Skeletal muscle satellite cell (primary cell): ENCODE results near the gene ZSCAN1. TPM values are rescaled to one million over a fixed set of nuclear protein-coding genes. Genes with fewer than 3 reads are reported as not detected.
"Not testable (repeated sequence)": the region's sequence is repeated elsewhere in the genome, so short reads cannot be mapped to it uniquely, and the experiment has no call there.

Experiments used
- H3K27me3 ChIP-seq: 2 replicates; pipeline ENCODE4 v1.7.0; 2013; ENCODE audit warnings: low read length; ENCODE audit not compliant: control insufficient read depth, insufficient read depth
- H3K36me3 ChIP-seq: 2 replicates; pipeline ENCODE4 v1.7.0; 2013; ENCODE audit warnings: mild to moderate bottlenecking, control low read depth, low read length; ENCODE audit not compliant: insufficient read depth
- H3K4me1 ChIP-seq: 2 replicates; pipeline ENCODE4 v1.7.0; 2013; ENCODE audit warnings: low read length; ENCODE audit not compliant: control insufficient read depth, insufficient read depth
- H3K4me2 ChIP-seq: 2 replicates; pipeline ENCODE4 v1.7.0; 2013; ENCODE audit warnings: mild to moderate bottlenecking, low read length
- H3K4me3 ChIP-seq: 2 replicates; pipeline ENCODE4 v1.7.0; 2013; ENCODE audit warnings: low read length
- H3K9ac ChIP-seq: 2 replicates; pipeline ENCODE4 v1.7.0; 2013; ENCODE audit warnings: mild to moderate bottlenecking, low read depth, low read length, moderate library complexity
- H3K9me3 ChIP-seq: replicated peaks from 2 replicates; pipeline ENCODE4 v1.7.0; 2013; ENCODE audit warnings: mild to moderate bottlenecking, control low read depth, low read length
- total RNA-seq: library from RNA; depleted of rRNA; stranded (reverse); fragments of >200 nt; gene quantifications from 2 replicates; pipeline ENCODE4 v1.2.3, GENCODE V29; 2012; rRNA removed

ZSCAN1 gene, protein sequence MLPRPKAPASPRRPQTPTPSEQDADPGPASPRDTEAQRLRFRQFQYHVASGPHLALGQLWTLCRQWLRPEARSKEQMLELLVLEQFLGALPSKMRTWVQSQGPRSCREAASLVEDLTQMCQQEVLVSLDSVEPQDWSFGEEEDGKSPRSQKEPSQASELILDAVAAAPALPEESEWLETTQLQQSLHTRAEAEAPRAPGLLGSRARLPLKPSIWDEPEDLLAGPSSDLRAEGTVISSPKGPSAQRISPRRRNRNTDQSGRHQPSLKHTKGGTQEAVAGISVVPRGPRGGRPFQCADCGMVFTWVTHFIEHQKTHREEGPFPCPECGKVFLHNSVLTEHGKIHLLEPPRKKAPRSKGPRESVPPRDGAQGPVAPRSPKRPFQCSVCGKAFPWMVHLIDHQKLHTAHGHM
- not detected in 2 replicates for total RNA-seq

DNA sequence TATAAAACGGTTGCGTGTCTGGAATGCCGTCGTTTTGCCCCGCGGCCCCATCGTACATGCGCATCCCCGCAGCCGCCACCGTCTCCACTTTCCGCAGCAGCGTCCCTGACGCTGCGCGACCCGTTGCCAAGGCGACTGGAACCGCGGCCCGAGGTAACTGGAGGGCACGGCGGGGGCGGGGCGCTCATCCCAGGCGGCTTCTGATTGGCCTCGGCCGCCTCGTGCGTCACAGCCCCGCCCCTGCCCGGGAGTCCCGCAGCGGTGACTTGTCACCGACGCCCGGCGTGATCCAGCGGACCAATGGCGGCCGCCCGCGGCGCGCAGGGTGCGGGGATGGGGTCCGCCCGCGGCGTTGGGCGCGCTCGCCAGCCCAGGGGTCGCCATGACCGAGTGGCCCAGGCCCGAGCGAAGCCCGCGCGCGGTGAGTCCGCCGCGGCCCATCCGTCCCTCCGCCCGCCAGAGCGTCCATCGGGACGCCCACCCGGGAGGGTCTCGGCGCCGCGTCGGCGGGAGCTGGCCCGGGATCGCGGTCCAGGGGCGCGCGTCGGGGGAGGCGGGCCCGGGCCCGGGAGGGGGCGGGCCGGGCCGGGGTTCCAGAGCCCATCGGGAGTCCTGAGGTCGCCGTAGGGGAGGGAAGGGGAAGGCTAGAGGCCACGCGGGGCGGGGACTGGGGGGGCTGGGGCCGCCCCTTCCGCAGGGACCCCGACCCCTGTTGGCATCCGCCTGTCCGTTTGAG is at the start of gene ZSCAN1:
Gene ZSCAN1 (plus strand): TSS at position 285 of the 736 bp plus-strand sequence. CDS start 3,812 bp downstream, outside the sequence.
- Histone ChIP-seq H3K4me3 (peak within 1 kb of the TSS; percentile 55), H3K4me2 (peak within 1 kb of the TSS; percentile 54), H3K4me1 (no peaks in the 10 kb centered on the region), H3K36me3 (no peaks in the 10 kb centered on the region), H3K27me3 (no peaks in the 10 kb centered on the region), H3K9ac (no peak within 1 kb of the TSS), H3K9me3 (peaks cover 2% of the 10 kb centered on the region)

DNA sequence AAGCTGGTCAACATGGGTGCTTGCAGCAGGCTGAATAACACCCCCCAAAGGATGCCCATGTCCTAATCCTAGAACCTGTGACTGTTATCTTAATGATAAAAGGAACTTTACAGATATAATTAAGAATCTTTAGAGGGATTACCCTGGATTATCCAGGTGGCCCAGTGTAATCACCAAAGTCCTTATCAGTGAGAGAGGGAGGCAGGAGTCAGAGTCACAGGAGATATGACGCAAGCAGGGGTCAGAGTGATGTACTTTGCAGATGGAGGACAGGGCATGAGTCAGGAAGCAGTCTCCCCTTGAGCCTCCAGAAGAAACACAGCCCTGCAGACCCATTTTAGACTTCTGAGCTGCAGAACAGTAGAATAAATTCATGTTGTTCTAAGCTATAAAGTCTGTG is 41.0 kb upstream of the ZSCAN1 start:
- no peak overlapping the region for H3K4me3 ChIP-seq
- no peak overlapping the region for H3K9ac ChIP-seq
- H3K4me2 ChIP-seq = no peak overlapping the region
- peaks cover 46% of the 10 kb centered on the region for H3K9me3 ChIP-seq
- peaks cover 68% of the 10 kb centered on the region for H3K36me3 ChIP-seq
- no peaks in the 10 kb centered on the region for H3K27me3 ChIP-seq
- H3K4me1 ChIP-seq = no peaks in the 10 kb centered on the region

DNA sequence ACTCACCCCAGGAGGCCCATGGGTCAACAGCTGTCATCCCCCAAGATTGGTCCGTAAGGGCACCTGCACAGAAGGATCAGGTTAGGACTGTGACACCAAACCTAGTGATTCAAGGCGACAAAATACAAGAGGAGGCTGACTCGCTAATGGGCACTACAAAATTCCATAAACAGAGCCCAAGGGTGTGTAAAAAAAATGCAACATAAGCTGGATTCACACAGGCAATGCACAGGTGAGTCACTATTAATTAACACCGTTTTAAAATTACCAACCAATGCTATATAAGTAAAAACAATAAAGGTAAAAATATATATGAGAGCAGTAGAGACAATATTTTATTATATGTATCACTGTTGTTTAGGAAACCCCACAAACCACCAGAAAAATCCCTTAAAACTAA is 33.1 kb upstream of the ZSCAN1 start:
- Histone ChIP-seq H3K36me3 (peaks cover 61% of the 10 kb centered on the region), H3K4me1 (peaks cover 4% of the 10 kb centered on the region), H3K4me2 (no peak overlapping the region), H3K9me3 (peaks cover 58% of the 10 kb centered on the region), H3K9ac (no peak overlapping the region), H3K4me3 (peak overlapping the region; percentile 98), H3K27me3 (no peaks in the 10 kb centered on the region)

DNA sequence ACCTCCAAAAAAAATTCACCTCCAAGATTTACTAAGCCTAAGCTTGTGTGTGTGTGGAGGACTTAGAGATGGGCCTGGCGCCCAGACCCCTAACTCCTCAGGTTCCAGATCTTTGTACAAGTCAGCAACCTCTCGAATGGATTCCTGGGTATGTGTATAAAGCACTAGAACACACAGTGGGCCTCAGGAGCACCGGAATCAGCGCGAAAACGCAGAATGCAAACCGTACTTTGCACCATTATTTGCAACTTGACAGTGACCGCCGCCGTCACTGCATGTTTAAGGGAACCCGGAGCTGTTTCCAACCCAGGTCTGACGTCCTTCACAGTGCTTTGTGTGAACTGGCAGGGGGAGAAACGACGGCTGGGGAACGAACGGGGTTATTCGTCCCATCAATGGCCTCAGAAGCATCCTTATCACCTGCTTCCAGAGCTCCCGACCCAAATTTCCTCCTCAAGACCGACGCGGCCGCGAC is 31.9 kb upstream of the ZSCAN1 start:
- H3K9ac ChIP-seq = peak overlapping the region; percentile 99
- H3K9me3 ChIP-seq = peaks cover 58% of the 10 kb centered on the region
- H3K36me3 ChIP-seq = peaks cover 64% of the 10 kb centered on the region
- peaks cover 4% of the 10 kb centered on the region for H3K4me1 ChIP-seq
- no peaks in the 10 kb centered on the region for H3K27me3 ChIP-seq
- H3K4me3 ChIP-seq = peak overlapping the region; percentile 98
- peak overlapping the region; percentile 84 for H3K4me2 ChIP-seq

DNA sequence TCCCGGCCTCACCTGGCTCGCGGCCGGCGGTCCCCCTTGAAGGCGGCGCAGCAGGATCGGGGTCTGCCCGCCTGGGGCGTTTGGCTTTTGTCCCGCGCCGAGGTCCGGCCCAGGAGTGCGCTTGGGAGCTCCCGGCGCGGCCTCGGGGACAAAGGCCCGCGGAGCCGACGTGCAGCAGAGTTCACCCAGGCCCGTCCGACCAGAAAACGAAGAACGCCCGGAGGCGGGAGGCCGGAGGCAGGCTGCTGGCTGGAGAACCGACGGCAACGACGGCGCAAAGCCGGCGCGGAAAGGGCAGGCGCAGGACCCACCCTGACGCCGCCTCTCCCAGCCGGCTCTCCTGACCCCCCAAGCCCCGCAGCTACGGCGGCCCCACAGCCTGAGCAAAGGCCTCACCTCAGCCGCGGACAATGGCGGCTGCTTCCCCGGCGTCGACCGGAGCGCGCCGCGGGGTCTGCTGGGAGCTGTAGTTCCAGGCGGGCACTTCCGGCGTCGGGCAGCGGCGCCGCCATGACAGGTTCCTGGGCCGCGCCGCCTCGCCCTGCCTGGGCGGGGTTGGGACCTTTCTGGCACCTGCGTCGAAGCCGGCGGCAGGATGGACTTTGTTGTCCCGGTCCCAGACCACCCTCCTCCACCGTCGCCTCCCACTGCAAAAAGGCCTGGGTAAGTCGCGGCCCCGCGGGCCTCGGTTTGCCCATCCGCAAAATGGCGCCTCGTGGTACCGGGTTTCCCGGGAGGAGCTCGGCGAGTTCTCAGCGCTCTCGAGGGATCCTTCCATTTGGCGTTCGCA is 31.2 kb upstream of the ZSCAN1 start, which contains the start of gene ZNF606:
Gene ZNF606 (minus strand): TSS at position 437 of the 790 bp plus-strand sequence. CDS start 1,501 bp downstream, outside the sequence.
- H3K4me2 ChIP-seq = peak within 1 kb of the TSS; percentile 84
- H3K4me3 ChIP-seq = peak within 1 kb of the TSS; percentile 98
- peaks cover 63% of the 10 kb centered on the region for H3K36me3 ChIP-seq
- H3K27me3 ChIP-seq = no peaks in the 10 kb centered on the region
- peaks cover 57% of the 10 kb centered on the region for H3K9me3 ChIP-seq
- peaks cover 4% of the 10 kb centered on the region for H3K4me1 ChIP-seq
- H3K9ac ChIP-seq = peak within 1 kb of the TSS; percentile 99

DNA sequence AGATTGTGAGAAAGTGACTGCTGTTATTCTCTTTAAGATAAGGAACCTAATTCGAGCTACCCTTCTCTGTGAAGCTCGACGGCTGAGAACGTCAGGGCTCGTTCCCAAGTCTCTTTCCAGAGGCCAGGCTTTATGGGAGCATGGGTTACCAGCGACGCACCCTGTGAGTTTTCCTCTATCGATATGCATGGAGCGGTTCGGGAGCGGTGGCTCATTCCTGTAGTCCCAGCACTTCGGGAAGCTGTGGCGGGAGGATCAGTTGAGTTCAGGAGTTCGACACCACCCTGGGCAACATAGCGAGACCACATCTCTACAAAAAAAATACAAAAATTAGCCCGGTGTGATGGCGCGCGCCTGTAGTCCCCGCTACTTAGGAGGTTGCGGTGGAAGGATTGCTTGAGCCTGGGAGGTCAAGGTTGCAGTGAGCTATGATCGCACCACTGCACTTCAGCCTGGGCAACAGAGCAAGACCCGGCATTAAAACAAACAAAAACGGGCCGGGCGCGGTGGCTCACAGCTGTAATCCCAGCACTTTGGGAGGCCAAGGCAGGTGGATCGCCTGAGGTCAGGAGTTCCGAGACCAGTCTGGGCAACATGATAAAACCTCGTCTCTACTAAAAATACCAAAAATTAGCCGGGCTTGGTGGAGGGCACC is 30.5 kb upstream of the ZSCAN1 start:
- H3K27me3 ChIP-seq = no peaks in the 10 kb centered on the region
- H3K9ac ChIP-seq = peak overlapping the region; percentile 99
- peak overlapping the region; percentile 98 for H3K4me3 ChIP-seq
- peaks cover 4% of the 10 kb centered on the region for H3K4me1 ChIP-seq
- peaks cover 57% of the 10 kb centered on the region for H3K9me3 ChIP-seq
- H3K36me3 ChIP-seq = peaks cover 58% of the 10 kb centered on the region
- H3K4me2 ChIP-seq = peak overlapping the region; percentile 84

DNA sequence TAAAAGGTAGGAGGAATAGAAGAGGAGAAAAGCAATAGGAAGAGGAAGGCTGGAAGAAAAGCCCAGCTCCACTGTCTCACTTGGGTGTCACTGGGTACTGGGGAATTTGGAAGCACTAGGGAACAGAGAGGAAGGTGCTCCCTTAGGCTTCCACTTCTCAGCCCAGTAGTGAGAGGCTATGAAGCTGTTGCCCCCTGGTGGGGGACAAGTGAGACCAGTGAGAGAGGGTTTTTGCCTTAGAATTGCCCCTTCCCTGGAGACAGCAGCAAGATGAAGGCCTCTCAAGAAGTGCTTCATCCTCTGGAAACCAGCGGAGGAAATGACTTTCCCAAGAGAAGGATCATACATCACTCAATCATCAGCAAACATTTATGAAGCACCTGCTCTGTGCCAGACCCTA is 26.5 kb upstream of the ZSCAN1 start:
- Histone ChIP-seq H3K27me3 (no peaks in the 10 kb centered on the region), H3K9ac (no peak overlapping the region), H3K4me2 (no peak overlapping the region), H3K4me3 (no peak overlapping the region), H3K36me3 (peaks cover 29% of the 10 kb centered on the region), H3K9me3 (peaks cover 42% of the 10 kb centered on the region), H3K4me1 (peaks cover 7% of the 10 kb centered on the region)

DNA sequence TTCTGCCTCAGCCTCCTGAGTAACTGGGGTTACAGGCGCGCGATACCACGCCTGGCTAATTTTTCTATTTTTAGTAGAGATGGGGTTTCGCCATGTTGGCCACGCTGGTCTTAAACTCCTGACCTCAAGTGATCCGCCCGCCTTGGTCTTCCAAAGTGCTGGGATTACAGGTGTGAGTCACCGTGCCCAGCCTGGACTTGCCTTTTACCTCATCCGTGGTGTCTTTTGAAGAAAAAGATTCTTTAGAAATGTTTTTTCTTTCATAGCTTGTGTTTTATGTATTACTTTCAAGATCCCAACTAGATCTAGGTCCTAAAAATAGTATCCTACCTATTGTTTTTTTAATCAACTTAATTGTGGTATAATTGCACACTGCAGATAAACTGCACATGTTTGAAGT is 24.9 kb upstream of the ZSCAN1 start:
- peaks cover 29% of the 10 kb centered on the region for H3K36me3 ChIP-seq
- peak overlapping the region; percentile 85 for H3K4me2 ChIP-seq
- H3K27me3 ChIP-seq, H3K4me1 ChIP-seq, H3K4me3 ChIP-seq, H3K9ac ChIP-seq: not testable (repeated sequence)
- peaks cover 40% of the 10 kb centered on the region for H3K9me3 ChIP-seq

DNA sequence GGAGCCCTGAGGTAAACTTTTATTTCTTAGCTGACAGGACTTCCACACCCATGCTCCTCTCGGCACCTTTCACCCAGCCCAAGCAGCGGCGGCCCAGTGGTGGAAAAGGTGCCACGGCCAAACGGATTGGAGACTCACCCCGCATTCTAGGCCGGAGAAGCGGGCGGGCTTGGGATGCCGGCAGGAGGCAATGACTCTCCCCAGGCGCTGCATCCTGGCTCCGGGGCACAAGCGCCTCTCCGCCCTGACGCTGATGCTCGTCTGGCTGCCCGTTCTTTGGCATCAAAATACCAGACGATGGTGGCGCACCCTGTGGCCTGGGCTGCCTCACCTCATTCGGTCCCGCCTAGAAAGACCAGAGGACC is 24.5 kb upstream of the ZSCAN1 start:
- Histone ChIP-seq H3K36me3 (peaks cover 28% of the 10 kb centered on the region), H3K9ac (no peak overlapping the region), H3K9me3 (peaks cover 37% of the 10 kb centered on the region), H3K4me1 (peaks cover 3% of the 10 kb centered on the region), H3K4me3 (peak overlapping the region; percentile 67), H3K4me2 (peak overlapping the region; percentile 85), H3K27me3 (no peaks in the 10 kb centered on the region)

DNA sequence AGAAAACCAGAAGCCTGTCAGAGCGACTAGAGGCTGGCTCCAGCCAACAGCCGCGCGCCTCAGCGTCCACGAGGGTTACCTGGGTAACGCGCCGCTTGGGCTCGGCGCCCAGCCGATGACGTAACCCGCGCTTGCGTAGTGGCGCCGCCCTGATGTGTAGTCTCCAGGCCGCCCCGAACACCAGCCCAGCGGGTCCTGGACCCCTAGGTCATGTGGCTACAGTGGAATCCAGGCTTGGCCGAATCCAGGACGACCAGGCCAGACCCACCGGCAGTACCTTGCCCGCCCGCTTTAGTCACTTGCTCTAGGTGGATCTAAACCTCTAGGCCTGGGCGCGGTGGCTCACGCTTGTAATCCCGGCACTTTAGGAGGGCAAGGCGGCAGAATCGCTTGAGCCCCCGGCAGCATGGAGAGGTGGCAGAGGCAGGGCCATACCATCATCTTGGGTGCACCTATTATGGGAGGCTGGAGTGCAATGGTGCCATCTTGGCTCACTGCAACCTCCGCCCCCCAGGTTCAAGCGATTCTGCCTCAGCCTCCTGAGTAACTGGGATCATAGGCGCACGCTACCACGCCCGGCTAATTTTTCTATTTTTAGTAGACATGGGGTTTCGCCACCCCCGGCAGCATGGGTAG is 24.0 kb upstream of the ZSCAN1 start:
- Histone ChIP-seq H3K9me3 (peaks cover 32% of the 10 kb centered on the region), H3K4me1 (peaks cover 3% of the 10 kb centered on the region), H3K27me3 (no peaks in the 10 kb centered on the region), H3K4me2 (peak overlapping the region; percentile 85), H3K36me3 (peaks cover 23% of the 10 kb centered on the region), H3K9ac (peak overlapping the region; percentile 58), H3K4me3 (peak overlapping the region; percentile 67)
